ENCODE data around the gene MYO15A. TPM values are rescaled to one million over a fixed set of nuclear protein-coding genes. Genes with fewer than 3 reads are reported as not detected.

The MYO15A gene
- total RNA-seq, 1 donor from 2014 or later = 0.33 TPM

DNA sequence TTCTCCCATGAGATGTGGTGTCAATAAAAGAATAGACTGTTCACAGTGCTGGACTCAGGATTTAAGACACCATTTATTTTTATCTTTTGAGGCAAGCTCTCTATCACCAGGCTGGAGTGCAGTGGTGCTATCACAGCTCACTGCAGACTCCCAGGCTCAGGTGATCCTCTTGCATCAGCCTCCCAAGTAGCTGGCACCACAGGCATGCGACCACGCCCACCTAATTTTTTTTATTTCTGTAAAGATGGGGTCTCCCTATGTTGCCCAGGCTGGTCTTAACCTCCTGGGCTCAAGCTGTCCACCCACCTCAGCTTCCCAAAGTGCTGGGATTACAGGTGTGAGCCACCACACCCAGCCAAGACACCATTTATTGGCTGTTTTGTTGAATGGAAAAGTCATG is 39.5 kb upstream of the MYO15A start:
- H3K4me3 ChIP-seq (ENCODE audit: low read depth, low read length) = no peak overlapping the region
- no peaks in the 10 kb centered on the region for H3K36me3 ChIP-seq (ENCODE audit: control insufficient read depth, insufficient read depth, low read length)
- TF ChIP-seq, protein P1, sequence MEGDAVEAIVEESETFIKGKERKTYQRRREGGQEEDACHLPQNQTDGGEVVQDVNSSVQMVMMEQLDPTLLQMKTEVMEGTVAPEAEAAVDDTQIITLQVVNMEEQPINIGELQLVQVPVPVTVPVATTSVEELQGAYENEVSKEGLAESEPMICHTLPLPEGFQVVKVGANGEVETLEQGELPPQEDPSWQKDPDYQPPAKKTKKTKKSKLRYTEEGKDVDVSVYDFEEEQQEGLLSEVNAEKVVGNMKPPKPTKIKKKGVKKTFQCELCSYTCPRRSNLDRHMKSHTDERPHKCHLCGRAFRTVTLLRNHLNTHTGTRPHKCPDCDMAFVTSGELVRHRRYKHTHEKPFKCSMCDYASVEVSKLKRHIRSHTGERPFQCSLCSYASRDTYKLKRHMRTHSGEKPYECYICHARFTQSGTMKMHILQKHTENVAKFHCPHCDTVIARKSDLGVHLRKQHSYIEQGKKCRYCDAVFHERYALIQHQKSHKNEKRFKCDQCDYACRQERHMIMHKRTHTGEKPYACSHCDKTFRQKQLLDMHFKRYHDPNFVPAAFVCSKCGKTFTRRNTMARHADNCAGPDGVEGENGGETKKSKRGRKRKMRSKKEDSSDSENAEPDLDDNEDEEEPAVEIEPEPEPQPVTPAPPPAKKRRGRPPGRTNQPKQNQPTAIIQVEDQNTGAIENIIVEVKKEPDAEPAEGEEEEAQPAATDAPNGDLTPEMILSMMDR (IDR thresholded peaks at IDR 0.05; ENCODE audit: insufficient read depth, low read length, poor library complexity, severe bottlenecking) = no peak
- H3K27me3 ChIP-seq (ENCODE audit: control insufficient read depth, insufficient read depth, low read length) = no peaks in the 10 kb centered on the region
- no peak for DNase-seq (ENCODE audit: low read depth)

DNA sequence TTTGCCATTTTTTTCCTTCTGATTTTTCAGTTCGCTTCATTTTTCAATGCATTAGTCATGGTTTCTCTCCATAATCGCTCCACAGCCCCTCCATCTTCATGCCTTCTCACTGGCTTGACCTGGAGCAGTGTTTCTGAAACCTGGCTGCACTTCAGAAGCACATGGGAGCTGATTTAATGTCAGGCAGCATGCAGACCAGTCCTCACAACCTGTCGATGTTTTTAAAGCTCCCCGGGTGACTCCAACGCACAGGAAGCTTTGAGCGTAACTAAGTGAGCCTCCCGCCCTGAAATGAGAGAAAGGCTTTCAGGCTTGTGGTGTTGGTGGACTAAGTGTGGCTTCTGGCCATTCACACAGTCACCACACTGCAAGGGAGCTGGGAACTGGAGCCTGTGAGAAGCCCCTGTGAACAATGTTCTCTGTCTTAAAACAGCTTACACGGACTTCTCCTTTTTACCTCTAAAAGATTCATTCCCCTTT is 37.7 kb upstream of the MYO15A start:
- H3K36me3 ChIP-seq (ENCODE audit: control insufficient read depth, insufficient read depth, low read length) = no peaks in the 10 kb centered on the region
- no peaks in the 10 kb centered on the region for H3K27me3 ChIP-seq (ENCODE audit: control insufficient read depth, insufficient read depth, low read length)
- DNase-seq (ENCODE audit: low read depth) = peak; percentile 16
- TF ChIP-seq, protein P1 (IDR thresholded peaks at IDR 0.05; ENCODE audit: insufficient read depth, low read length, poor library complexity, severe bottlenecking) = no peak
- H3K4me3 ChIP-seq (ENCODE audit: low read depth, low read length) = no peak overlapping the region

DNA sequence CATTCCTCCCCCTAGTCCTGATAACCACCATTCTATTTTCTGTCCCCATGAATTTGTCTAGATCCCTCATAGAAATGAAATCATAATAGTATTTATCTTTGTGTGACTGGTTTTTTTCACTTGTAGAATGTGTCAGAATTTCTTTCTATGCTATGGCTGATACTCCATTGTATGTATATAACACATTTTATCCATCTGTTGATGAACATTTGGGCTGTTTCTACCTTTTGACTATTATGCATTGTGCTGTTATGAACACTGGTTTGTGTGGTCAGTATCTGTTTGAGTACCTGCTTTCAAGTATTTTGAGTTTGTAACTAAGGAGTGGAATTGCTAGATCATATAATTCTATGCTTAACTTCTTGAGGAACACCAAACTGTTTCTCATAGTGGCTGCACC is 36.8 kb upstream of the MYO15A start:
- Histone ChIP-seq H3K27me3 (ENCODE audit: control insufficient read depth, insufficient read depth, low read length) (no peaks in the 10 kb centered on the region), H3K4me3 (ENCODE audit: low read depth, low read length) (no peak overlapping the region), H3K36me3 (ENCODE audit: control insufficient read depth, insufficient read depth, low read length) (no peaks in the 10 kb centered on the region)
- DNase-seq (ENCODE audit: low read depth) = no peak
- TF ChIP-seq, protein P1 (IDR thresholded peaks at IDR 0.05; ENCODE audit: insufficient read depth, low read length, poor library complexity, severe bottlenecking) = no peak

DNA sequence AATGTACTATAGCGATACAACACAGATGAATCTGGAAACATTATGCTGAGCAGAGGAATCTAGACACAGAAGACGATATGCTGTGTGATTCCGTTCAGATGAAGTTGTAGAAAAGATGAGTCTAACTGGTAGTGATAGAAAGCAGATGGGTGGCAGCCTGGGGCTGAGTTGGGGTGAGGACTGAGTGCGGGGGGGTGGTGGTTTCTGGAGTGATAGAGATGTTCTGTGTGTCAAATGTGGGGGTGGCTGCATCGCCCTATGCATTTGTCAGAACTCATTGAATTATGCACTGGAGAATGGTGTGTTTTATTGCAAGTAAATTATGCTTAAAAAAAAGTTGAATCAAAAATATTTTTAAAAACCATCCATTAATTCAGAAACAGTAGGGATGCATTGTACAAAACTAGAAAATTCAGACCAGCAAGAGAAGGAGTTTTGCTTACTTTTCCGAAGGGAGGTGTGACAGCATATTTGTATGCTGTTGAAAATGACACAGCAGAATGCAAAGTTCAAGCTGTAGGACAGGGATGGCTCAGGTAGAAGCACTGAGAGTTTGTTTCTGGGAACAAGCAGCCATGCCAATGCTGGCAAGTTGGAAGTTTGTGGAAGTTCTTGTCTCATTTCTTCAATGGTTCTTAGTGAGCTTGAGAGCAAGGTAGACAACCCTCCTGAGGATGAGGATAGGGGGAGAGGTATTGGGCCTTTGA is 33.8 kb upstream of the MYO15A start:
- Histone ChIP-seq H3K27me3 (ENCODE audit: control insufficient read depth, insufficient read depth, low read length) (no peaks in the 10 kb centered on the region), H3K4me3 (ENCODE audit: low read depth, low read length) (no peak overlapping the region), H3K36me3 (ENCODE audit: control insufficient read depth, insufficient read depth, low read length) (no peaks in the 10 kb centered on the region)
- no peak for DNase-seq (ENCODE audit: low read depth)
- TF ChIP-seq, protein P1 (IDR thresholded peaks at IDR 0.05; ENCODE audit: insufficient read depth, low read length, poor library complexity, severe bottlenecking) = no peak

DNA sequence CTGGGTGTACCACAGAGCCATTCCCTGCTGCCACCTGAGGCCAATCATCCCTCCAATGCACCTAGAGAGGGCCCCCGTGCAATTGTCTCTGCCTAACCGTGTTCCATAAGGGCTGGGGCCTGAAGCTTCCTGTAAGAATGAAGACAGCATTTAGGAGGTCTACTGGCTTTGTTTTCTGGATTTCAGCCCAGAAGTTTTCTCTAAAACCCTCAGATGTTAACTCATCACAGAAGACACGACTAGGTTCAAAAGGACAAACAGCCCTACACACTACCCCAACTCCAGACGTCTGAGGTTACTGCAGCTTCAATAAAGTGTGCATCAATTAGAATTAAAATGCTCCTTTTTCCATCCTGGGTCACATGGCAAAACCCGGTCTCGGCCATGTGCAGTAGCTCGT is 31.6 kb upstream of the MYO15A start:
- no peak for DNase-seq (ENCODE audit: low read depth)
- TF ChIP-seq, protein P1 (IDR thresholded peaks at IDR 0.05; ENCODE audit: insufficient read depth, low read length, poor library complexity, severe bottlenecking) = no peak
- no peaks in the 10 kb centered on the region for H3K27me3 ChIP-seq (ENCODE audit: control insufficient read depth, insufficient read depth, low read length)
- no peak overlapping the region for H3K4me3 ChIP-seq (ENCODE audit: low read depth, low read length)
- H3K36me3 ChIP-seq (ENCODE audit: control insufficient read depth, insufficient read depth, low read length) = no peaks in the 10 kb centered on the region

DNA sequence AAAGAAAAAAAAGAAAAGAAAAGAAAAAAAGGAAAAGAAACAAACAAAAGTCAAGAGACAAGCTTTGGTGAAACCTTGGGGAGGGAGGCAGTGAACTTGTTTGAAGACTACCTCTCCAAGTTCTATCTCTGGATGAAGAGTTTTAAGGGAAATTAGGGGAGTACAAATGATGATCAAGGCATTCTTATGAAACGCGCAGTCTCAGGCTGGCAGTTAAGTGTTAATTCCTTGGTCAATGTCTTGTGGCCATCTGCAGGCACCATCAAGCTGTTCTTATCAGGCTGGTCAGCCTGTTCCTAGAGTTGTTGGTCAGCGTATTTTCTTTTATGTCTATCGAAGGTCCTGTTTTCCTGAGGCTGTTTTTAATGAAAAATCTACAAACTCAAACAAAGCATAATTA is 29.0 kb upstream of the MYO15A start:
- TF ChIP-seq, protein P1 (IDR thresholded peaks at IDR 0.05; ENCODE audit: insufficient read depth, low read length, poor library complexity, severe bottlenecking) = no peak
- no peaks in the 10 kb centered on the region for H3K27me3 ChIP-seq (ENCODE audit: control insufficient read depth, insufficient read depth, low read length)
- no peaks in the 10 kb centered on the region for H3K36me3 ChIP-seq (ENCODE audit: control insufficient read depth, insufficient read depth, low read length)
- DNase-seq (ENCODE audit: low read depth) = no peak
- no peak overlapping the region for H3K4me3 ChIP-seq (ENCODE audit: low read depth, low read length)
